HepG2 (cell line): ENCODE data around the gene WDR48. TPM values are rescaled to one million over a fixed set of nuclear protein-coding genes. Genes with fewer than 3 reads are reported as not detected.

ENCODE experiments used
- ATAC-seq: fragments of 200-7000 bp; cut with Tn5 transposase; 3 replicates; pipeline ENCODE4 v1.9.1; 2020; ENCODE audit warnings: mild to moderate bottlenecking, moderate library complexity
- BruUV-seq: library from RNA; stranded (reverse); fragments of 400-500 nt; replicated peaks from 2 replicates; lab custom pipeline; 2021; lab: Mats Ljungman, UMichigan
- CTCF ChIA-PET: fragments of 300-600 bp; formaldehyde crosslinking; extraction: SDS; loops from one replicate; lab custom pipeline; 2021; ENCODE audit warnings: low total read pairs, inconsistent platforms, low intra/inter-chr PET ratio; lab: Yijun Ruan, JAX
- POLR2A ChIA-PET: fragments of 350-600 bp; sonication (Branson Sonifier 250); formaldehyde crosslinking; loops from one replicate; lab custom pipeline; 2020; ENCODE audit warnings: antibody characterized with exemption, inconsistent platforms; lab: Yijun Ruan, JAX
- DNase-seq: peaks from one replicate; pipeline ENCODE4 v3.0.0-alpha.2; 2015; ENCODE audit warnings: low spot score
- FAIRE-seq: peaks from 3 replicates; lab custom pipeline; 2011; peaks lifted over from hg19 to GRCh38; lab: Jason Lieb, UNC
- H2AFZ ChIP-seq: one replicate; pipeline ENCODE4 v1.6.1; 2011; ENCODE audit warnings: low read length, inconsistent platforms
- H3K27ac ChIP-seq: fragments of 300-600 bp; 3 replicates; pipeline ENCODE4 v1.8.0; 2011; ENCODE audit warnings: mixed run types, mild to moderate bottlenecking, mixed read lengths, low read length, inconsistent platforms; ENCODE audit not compliant: insufficient read depth; ENCODE audit errors: extremely low read length
- H3K27me3 ChIP-seq, 2 experiments: fragments of 200-600 bp in 1 of 2; 2 replicates in 1 of 2; 3 replicates in 1 of 2; pipeline versions ENCODE4 v1.6.0 to v1.8.0; 2011; ENCODE audit warnings: low read length in 2 of 2, mild to moderate bottlenecking in 2 of 2, moderate library complexity in 2 of 2, inconsistent platforms in 1 of 2; ENCODE audit not compliant: insufficient read depth in 2 of 2, control insufficient read depth in 1 of 2
- H3K36me3 ChIP-seq, 2 experiments: fragments of 200-600 bp in 1 of 2; replicated peaks in 1 of 2; 2 replicates in 1 of 2; 3 replicates in 1 of 2; pipeline versions ENCODE4 v1.5.1 to v1.8.0; 2011; ENCODE audit warnings: low read length in 2 of 2, inconsistent platforms in 1 of 2; ENCODE audit not compliant: insufficient read depth in 2 of 2, control insufficient read depth in 1 of 2
- H3K4me1 ChIP-seq: 2 replicates; pipeline ENCODE4 v1.5.1; 2012; ENCODE audit warnings: low read length, inconsistent platforms; ENCODE audit not compliant: insufficient read depth
- H3K4me2 ChIP-seq: 2 replicates; pipeline ENCODE4 v1.6.0; 2011; ENCODE audit warnings: low read depth, low read length, inconsistent platforms
- H3K4me3 ChIP-seq, 3 experiments: fragments of 200-600 bp in 1 of 3; sonication (generic), shearing (Covaris generic) in 1 of 3; replicated peaks in 1 of 3; 2 replicates each; pipeline ENCODE4 v1.5.1; 2011 to 2016; ENCODE audit warnings: low read length in 3 of 3, inconsistent platforms in 2 of 3, low read depth in 2 of 3, mild to moderate bottlenecking in 2 of 3, control low read depth in 1 of 3, mixed read lengths in 1 of 3; ENCODE audit not compliant: insufficient read depth in 1 of 3
- H3K79me2 ChIP-seq: one replicate; pipeline ENCODE4 v1.6.1; 2011; ENCODE audit warnings: low read length, inconsistent platforms; ENCODE audit not compliant: insufficient read depth
- H3K9ac ChIP-seq: 2 replicates; pipeline ENCODE4 v1.6.0; 2011; ENCODE audit warnings: mild to moderate bottlenecking, low read depth, low read length, inconsistent platforms; ENCODE audit not compliant: insufficient read depth
- H3K9me3 ChIP-seq: 2 replicates; pipeline ENCODE4 v1.5.1; 2012; ENCODE audit warnings: mild to moderate bottlenecking, low read length
- H4K20me1 ChIP-seq: 2 replicates; pipeline ENCODE4 v1.6.0; 2011; ENCODE audit warnings: inconsistent platforms, mild to moderate bottlenecking, low read length, moderate library complexity; ENCODE audit not compliant: insufficient read depth
- DNMT1 ChIP-seq: sonication (generic); formaldehyde crosslinking; IDR thresholded peaks from 2 replicates; pipeline ENCODE4 v1.5.1; 2020; ENCODE audit warnings: mild to moderate bottlenecking, missing genetic modification reagents
- HNF1B ChIP-seq: sonication (generic); formaldehyde crosslinking; IDR thresholded peaks from 2 replicates; pipeline ENCODE4 v1.5.1; 2020; ENCODE audit warnings: mild to moderate bottlenecking, moderate library complexity, missing genetic modification reagents
- HOXA7 ChIP-seq: sonication (generic); formaldehyde crosslinking; IDR thresholded peaks from 2 replicates; pipeline ENCODE4 v1.8.1; 2022; ENCODE audit warnings: mild to moderate bottlenecking, missing genetic modification reagents, moderate library complexity
- PHF21A ChIP-seq: sonication (generic); formaldehyde crosslinking; IDR thresholded peaks from 2 replicates; pipeline ENCODE4 v1.5.0; 2020; ENCODE audit warnings: mild to moderate bottlenecking, missing genetic modification reagents
- PRDM10 ChIP-seq: sonication (generic); formaldehyde crosslinking; IDR thresholded peaks from 2 replicates; pipeline ENCODE4 v1.4.0; 2020; ENCODE audit warnings: low read depth, missing genetic modification reagents
- SNAPC2 ChIP-seq: sonication (generic); formaldehyde crosslinking; IDR thresholded peaks from 2 replicates; pipeline ENCODE4 v1.8.1; 2022; ENCODE audit warnings: mild to moderate bottlenecking, missing genetic modification reagents
- TEF ChIP-seq: sonication (generic); formaldehyde crosslinking; IDR thresholded peaks from 2 replicates; pipeline ENCODE4 v1.5.0; 2020; ENCODE audit warnings: missing genetic modification reagents
- ZHX2 ChIP-seq, 2 experiments: sonication (generic) in 1 of 2; formaldehyde crosslinking in 1 of 2; IDR thresholded peaks; 2 replicates each; pipeline versions ENCODE4 v1.6.1 to v1.9.0; 2014 to 2022; ENCODE audit warnings: antibody characterized with exemption in 1 of 2, borderline replicate concordance in 1 of 2, inconsistent platforms in 1 of 2, low read depth in 1 of 2, missing genetic modification reagents in 1 of 2
- ZNF101 ChIP-seq: sonication (generic); formaldehyde crosslinking; IDR thresholded peaks from 2 replicates; pipeline ENCODE4 v1.4.0; 2020; ENCODE audit warnings: mild to moderate bottlenecking, low read depth, missing genetic modification reagents, borderline replicate concordance
- ZNF703 ChIP-seq: sonication (generic); formaldehyde crosslinking; IDR thresholded peaks from 2 replicates; pipeline ENCODE4 v1.5.1; 2020; ENCODE audit warnings: missing genetic modification reagents, mild to moderate bottlenecking, moderate library complexity, borderline replicate concordance
- WGBS: methylation state at CpG from one replicate; pipeline ENCODE4 v1.1.6; 2017; ENCODE audit warnings: low lambda C conversion rate; 5-methylcytosine and 5-hydroxymethylcytosine counted together
- in situ Hi-C: cut with HindIII; loops from 2 replicates; pipeline ENCODE4 v1.10.0; 2017; ENCODE audit warnings: low pct_unique_long_range_greater_than_20kb; ENCODE audit not compliant: extremely low pct_ligation_motif_present
- intact Hi-C: fragments of 100-400 bp; cut with micrococcal nuclease; formaldehyde crosslinking; loops from one replicate; pipeline ENCODE4 v1.10.0; 2022; ENCODE audit not compliant: unreplicated experiment
- polyA plus RNA-seq, 8 experiments: library from polyadenylated mRNA; depleted of rRNA in 3 of 8; stranded (reverse) in 7 of 8; unstranded in 1 of 8; fragments of >200 nt; fragmentation: Illumina TruSeq in 4 of 8; extraction: Trizol in 4 of 8; gene quantifications; 2 replicates each; pipeline versions ENCODE4 v1.2.1 to v1.2.3, GENCODE V29; 2011 to 2016; ENCODE audit warnings: low read depth in 4 of 8, missing spikeins in 1 of 8, mixed read lengths in 1 of 8; ENCODE audit not compliant: insufficient read depth in 1 of 8
- total RNA-seq, 5 experiments: library from RNA; depleted of rRNA; stranded (reverse); fragments of >200 nt; fragmentation: Illumina TruSeq; extraction: Trizol; gene quantifications; 2 replicates each; pipeline ENCODE4 v1.2.3, GENCODE V29; 2016; ENCODE audit warnings: low read depth in 1 of 5

Gene WDR48
- total and polyA plus RNA-seq, 2 of the 13 experiments (the other 11 are each of a cell fraction or from before 2014, with no cell fraction given), result 29.2 to 31.2 TPM

GRCh38 chr3:39025222-39025970 is 26.4 kb upstream of the WDR48 start:
- CTCF ChIA-PET, result no interaction called here
- no peak for ATAC-seq
- in situ Hi-C loops, result no loop called here
- no peak for TF ChIP-seq PRDM10 (CRISPR knock-in tag)
- no peak for TF ChIP-seq DNMT1 (CRISPR knock-in tag)
- TF ChIP-seq ZHX2 (IDR thresholded peaks at IDR 0.05; ENCODE audit: low read depth), result no peak
- TF ChIP-seq ZHX2 (CRISPR knock-in tag; IDR thresholded peaks at IDR 0.05; ENCODE audit: borderline replicate concordance), result no peak
- no peak for TF ChIP-seq HNF1B (CRISPR knock-in tag)
- no peak for TF ChIP-seq ZNF101 (CRISPR knock-in tag)
- no peak for TF ChIP-seq TEF (CRISPR knock-in tag)
- TF ChIP-seq ZNF703 (CRISPR knock-in tag), result no peak
- TF ChIP-seq SNAPC2, result no peak
- no peak for TF ChIP-seq HOXA7
- TF ChIP-seq PHF21A (CRISPR knock-in tag), result no peak

More at GRCh38 chr3:39025222-39025970, 26.4 kb upstream of the WDR48 start:
- DNase-seq (no peak), FAIRE-seq (no peak)
- Histone ChIP-seq H2AFZ (no peak overlapping the region), H3K27me3 (0 out of 5 replicates have a peak, but pooled peaks cover 0 to 4% of the 10 kb centered on the region in 2 experiments), H3K27ac (no peak overlapping the region), H3K36me3 (no peaks in the 10 kb centered on the region), H3K9me3 (no peaks in the 10 kb centered on the region), H3K79me2 (no peaks in the 10 kb centered on the region), H4K20me1 (no peaks in the 10 kb centered on the region), H3K4me3 (no peak overlapping the region), H3K4me1 (peaks cover 2% of the 10 kb centered on the region; the same call in 1 of the 2 replicates), H3K9ac (no peak overlapping the region), H3K4me2 (no peak overlapping the region)
- 37% methylated on average over 6 of the region's 6 CpGs for WGBS
- POLR2A ChIA-PET, result no interaction called here
- intact Hi-C loops, result no loop called here
- no TSS peak for BruUV-seq
